Caco-2 (cell line): ENCODE results near the gene GRIA1. TPM values are rescaled to one million over a fixed set of nuclear protein-coding genes. Genes with fewer than 3 reads are reported as not detected.

ENCODE experiments used
- BruUV-seq: library from RNA; stranded (reverse); fragments of 400-500 nt; replicated peaks from 2 replicates; lab custom pipeline; 2021; lab: Mats Ljungman, UMichigan
- CTCF ChIA-PET: fragments of 300-600 bp; sonication (Branson Sonifier 250); formaldehyde crosslinking; loops from one replicate; lab custom pipeline; 2022; ENCODE audit warnings: antibody characterized with exemption; lab: Charles Lee
- POLR2A ChIA-PET: fragments of 300-600 bp; sonication (Branson Sonifier 250); formaldehyde crosslinking; loops from one replicate; lab custom pipeline; 2022; ENCODE audit warnings: antibody characterized with exemption; lab: Charles Lee
- DNase-seq, 2 experiments: peaks; one replicate each; pipeline versions ENCODE4 v3.0.0 to v3.0.0-alpha.2; 2020 to 2022
- H3K27me3 ChIP-seq: replicated peaks from 2 replicates; pipeline ENCODE4 v1.6.0; 2011; ENCODE audit warnings: low read length; ENCODE audit not compliant: control insufficient read depth, insufficient read depth
- H3K36me3 ChIP-seq: 2 replicates; pipeline ENCODE4 v1.5.1; 2011; ENCODE audit warnings: low read length; ENCODE audit not compliant: control insufficient read depth, insufficient read depth
- H3K4me1 ChIP-seq: fragments of 250-450 bp; sonication (Bioruptor Pico); 2 replicates; pipeline ENCODE4 v1.5.1; 2020; ENCODE audit warnings: mild to moderate bottlenecking
- H3K4me3 ChIP-seq: 2 replicates; pipeline ENCODE4 v1.5.1; 2011; ENCODE audit warnings: low read depth, mild to moderate bottlenecking, control low read depth, low read length
- H3K9me3 ChIP-seq: fragments of 250-450 bp; sonication (Bioruptor Pico); 2 replicates; pipeline ENCODE4 v1.5.1; 2020; ENCODE audit warnings: mild to moderate bottlenecking, moderate library complexity
- H3K27ac Mint-ChIP-seq: one replicate; pipeline ENCODE4 v1.8.0; 2022; ENCODE audit warnings: mixed read lengths; ENCODE audit not compliant: unreplicated experiment
- H3K27me3 Mint-ChIP-seq: one replicate; pipeline ENCODE4 v1.8.0; 2022; ENCODE audit warnings: mixed read lengths; ENCODE audit not compliant: insufficient read depth, unreplicated experiment
- H3K36me3 Mint-ChIP-seq: one replicate; pipeline ENCODE4 v1.8.0; 2022; ENCODE audit warnings: mild to moderate bottlenecking, mixed read lengths; ENCODE audit not compliant: insufficient read depth, unreplicated experiment
- H3K4me1 Mint-ChIP-seq: one replicate; pipeline ENCODE4 v1.8.0; 2022; ENCODE audit warnings: low read depth, mixed read lengths; ENCODE audit not compliant: unreplicated experiment
- H3K4me3 Mint-ChIP-seq: one replicate; pipeline ENCODE4 v1.8.0; 2022; ENCODE audit warnings: mild to moderate bottlenecking, moderate library complexity, mixed read lengths; ENCODE audit not compliant: unreplicated experiment
- H3K9me3 Mint-ChIP-seq: one replicate; pipeline ENCODE4 v1.8.0; 2022; ENCODE audit warnings: mixed read lengths; ENCODE audit not compliant: unreplicated experiment
- CTCF ChIP-seq, 2 experiments: fragments of 200-600 bp in 1 of 2; IDR thresholded peaks; 1 replicate in 1 of 2; 2 replicates in 1 of 2; pipeline versions ENCODE4 v1.5.1 to v1.8.0; 2011 to 2022; ENCODE audit warnings: antibody characterized with exemption in 1 of 2, control low read depth in 1 of 2, inconsistent platforms in 1 of 2, low read depth in 1 of 2, low read length in 1 of 2, mild to moderate bottlenecking in 1 of 2, moderate library complexity in 1 of 2; ENCODE audit not compliant: insufficient read depth in 1 of 2, severe bottlenecking in 1 of 2, unreplicated experiment in 1 of 2
- intact Hi-C: fragments of 100-400 bp; cut with micrococcal nuclease; formaldehyde crosslinking; loops from one replicate; pipeline ENCODE4 v1.10.0; 2022; ENCODE audit not compliant: unreplicated experiment
- total RNA-seq: library from RNA; stranded (reverse); gene quantifications from 2 replicates; pipeline ENCODE4 v1.2.3, GENCODE V29; 2022

Gene GRIA1
- total RNA-seq, 1 experiment from 2014 or later: not detected

GRCh38 chr5:153784277-153784676 lies 293.8 kb downstream of the GRIA1 start:
- H3K27me3 Mint-ChIP-seq: peaks cover 24% of the 10 kb centered on the region
- no peaks in the 10 kb centered on the region for H3K27me3 ChIP-seq
- no TSS peak for BruUV-seq
- H3K4me1 ChIP-seq: no peaks in the 10 kb centered on the region
- intact Hi-C loops: no loop called here
- H3K36me3 Mint-ChIP-seq: no peaks in the 10 kb centered on the region
- ChIA-PET POLR2A (no interaction called here), CTCF (interaction anchor here (1.7 kb wide), 1 partner anchor 180 kb away, joined by 5 read pairs; no protein-coding TSS in a partner anchor)
- no peaks in the 10 kb centered on the region for H3K9me3 ChIP-seq
- H3K4me3 ChIP-seq: no peak overlapping the region
- no peaks in the 10 kb centered on the region for H3K9me3 Mint-ChIP-seq
- DNase-seq: no peak
- no peak overlapping the region for H3K4me3 Mint-ChIP-seq
- TF ChIP-seq CTCF (IDR thresholded peaks at IDR 0.05; ENCODE audit: insufficient read depth in 1 of 2, low read depth in 1 of 2, low read length in 1 of 2, severe bottlenecking in 1 of 2, unreplicated experiment in 1 of 2): no peak
- no peaks in the 10 kb centered on the region for H3K4me1 Mint-ChIP-seq
- no peaks in the 10 kb centered on the region for H3K36me3 ChIP-seq
- no peak overlapping the region for H3K27ac Mint-ChIP-seq

GRCh38 chr5:153791339-153791738 lies 300.9 kb downstream of the GRIA1 start:
- Histone ChIP-seq H3K36me3 (no peaks in the 10 kb centered on the region), H3K4me3 (no peak overlapping the region), H3K9me3 (no peaks in the 10 kb centered on the region; the same call in 1 of the 2 replicates), H3K4me1 (no peaks in the 10 kb centered on the region), H3K27me3 (0 out of 2 replicates have a peak, but pooled peaks cover 1% of the 10 kb centered on the region)
- H3K4me1 Mint-ChIP-seq: no peaks in the 10 kb centered on the region
- CTCF ChIA-PET: no interaction called here
- no TSS peak for BruUV-seq
- no peaks in the 10 kb centered on the region for H3K36me3 Mint-ChIP-seq
- H3K4me3 Mint-ChIP-seq: no peak overlapping the region
- no peaks in the 10 kb centered on the region for H3K9me3 Mint-ChIP-seq
- no peak for DNase-seq
- POLR2A ChIA-PET: no interaction called here
- no peak overlapping the region for H3K27ac Mint-ChIP-seq
- intact Hi-C loops: no loop called here
- H3K27me3 Mint-ChIP-seq: peaks cover 8% of the 10 kb centered on the region
- TF ChIP-seq CTCF (IDR thresholded peaks at IDR 0.05; ENCODE audit: insufficient read depth in 1 of 2, low read depth in 1 of 2, low read length in 1 of 2, severe bottlenecking in 1 of 2, unreplicated experiment in 1 of 2): no peak

- Histone ChIP-seq H3K36me3 (no peaks in the 10 kb centered on the region), H3K4me1 (no peaks in the 10 kb centered on the region), H3K4me3 (no peak overlapping the region), H3K9me3 (no peaks in the 10 kb centered on the region; the same call in 1 of the 2 replicates), H3K27me3 (0 out of 2 replicates have a peak, but pooled peaks cover 1% of the 10 kb centered on the region)
- TF ChIP-seq CTCF (IDR thresholded peaks at IDR 0.05; ENCODE audit: insufficient read depth in 1 of 2, low read depth in 1 of 2, low read length in 1 of 2, severe bottlenecking in 1 of 2, unreplicated experiment in 1 of 2): no peak
- H3K27me3 Mint-ChIP-seq: peaks cover 5% of the 10 kb centered on the region
- DNase-seq: no peak
- no peak overlapping the region for H3K27ac Mint-ChIP-seq
- H3K4me1 Mint-ChIP-seq: no peaks in the 10 kb centered on the region
- ChIA-PET POLR2A (no interaction called here), CTCF (interaction anchor here (0.5 kb wide), 1 partner anchor 1347 kb away, joined by 3 read pairs; no protein-coding TSS in a partner anchor)
- intact Hi-C loops: no loop called here
- no peak overlapping the region for H3K4me3 Mint-ChIP-seq
- H3K9me3 Mint-ChIP-seq: no peaks in the 10 kb centered on the region
- BruUV-seq: no TSS peak
- H3K36me3 Mint-ChIP-seq: no peaks in the 10 kb centered on the region
Measured at GRCh38 chr5:153792305-153792704, 301.8 kb downstream of the GRIA1 start.
